OCI-LY3 (cell line): ENCODE results near the gene TAGAP.

ENCODE experiments used
- EZH2phosphoT487 ChIP-seq: fragments of 200-600 bp; shearing (Covaris generic); IDR thresholded peaks from 2 replicates; pipeline ENCODE4 v1.6.1; 2018; ENCODE audit warnings: antibody characterized with exemption, mixed run types, low read depth
- TF ChIP-seq, protein P1 (sequence below): fragments of 200-600, 300-600 bp; sonication (generic); IDR thresholded peaks from 2 replicates; pipeline ENCODE4 v1.5.1; 2014; ENCODE audit warnings: antibody characterized with exemption, low read length, low read depth

DNA sequence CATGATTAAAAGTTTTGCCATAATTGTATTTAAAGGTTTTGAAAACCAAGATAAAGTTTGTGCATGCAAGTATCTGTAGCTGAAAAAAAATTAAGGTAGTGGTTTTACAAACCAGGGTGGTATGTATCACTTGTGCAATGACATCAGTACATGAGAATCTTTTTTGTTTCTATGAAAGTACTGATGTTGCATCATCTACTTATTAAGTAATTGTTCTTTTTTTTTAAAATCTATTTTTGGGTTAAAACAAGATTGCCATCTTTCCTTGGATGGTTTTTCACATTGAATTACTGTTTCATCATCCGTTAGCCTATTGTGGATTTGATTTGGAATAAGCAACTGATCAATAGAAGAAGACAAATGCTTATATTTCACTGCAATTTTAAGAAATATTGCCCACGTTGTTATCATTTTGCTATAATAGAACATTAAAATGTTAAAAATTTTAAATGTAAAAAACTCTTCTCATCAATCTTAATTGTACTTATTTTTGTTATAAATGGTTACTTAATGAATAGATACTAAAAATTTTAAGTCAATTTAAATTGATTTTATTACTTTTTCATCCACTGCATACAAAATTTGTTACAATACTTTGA, 39.8 kb upstream of the TAGAP start:
- TF ChIP-seq, protein P1, sequence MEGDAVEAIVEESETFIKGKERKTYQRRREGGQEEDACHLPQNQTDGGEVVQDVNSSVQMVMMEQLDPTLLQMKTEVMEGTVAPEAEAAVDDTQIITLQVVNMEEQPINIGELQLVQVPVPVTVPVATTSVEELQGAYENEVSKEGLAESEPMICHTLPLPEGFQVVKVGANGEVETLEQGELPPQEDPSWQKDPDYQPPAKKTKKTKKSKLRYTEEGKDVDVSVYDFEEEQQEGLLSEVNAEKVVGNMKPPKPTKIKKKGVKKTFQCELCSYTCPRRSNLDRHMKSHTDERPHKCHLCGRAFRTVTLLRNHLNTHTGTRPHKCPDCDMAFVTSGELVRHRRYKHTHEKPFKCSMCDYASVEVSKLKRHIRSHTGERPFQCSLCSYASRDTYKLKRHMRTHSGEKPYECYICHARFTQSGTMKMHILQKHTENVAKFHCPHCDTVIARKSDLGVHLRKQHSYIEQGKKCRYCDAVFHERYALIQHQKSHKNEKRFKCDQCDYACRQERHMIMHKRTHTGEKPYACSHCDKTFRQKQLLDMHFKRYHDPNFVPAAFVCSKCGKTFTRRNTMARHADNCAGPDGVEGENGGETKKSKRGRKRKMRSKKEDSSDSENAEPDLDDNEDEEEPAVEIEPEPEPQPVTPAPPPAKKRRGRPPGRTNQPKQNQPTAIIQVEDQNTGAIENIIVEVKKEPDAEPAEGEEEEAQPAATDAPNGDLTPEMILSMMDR = no peak
- TF ChIP-seq EZH2phosphoT487 = no peak
